ENCODE data around the gene KIRREL1. TPM values are rescaled to one million over a fixed set of nuclear protein-coding genes. Genes with fewer than 3 reads are reported as not detected.

KIRREL1 gene
- total and polyA plus RNA-seq, 2 experiments from 2014 or later, result 5.1 to 35.2 TPM

GRCh38 chr1:158084336-158084735 is 90.9 kb downstream of the KIRREL1 start:
- Histone ChIP-seq H3K4me2 (no peak overlapping the region), H3K4me1 (ENCODE audit: insufficient read depth) (no peaks in the 10 kb centered on the region), H3K36me3 (ENCODE audit: insufficient read depth) (peaks cover 9% of the 10 kb centered on the region; the same call in 1 of the 2 replicates), H3K9me2 (ENCODE audit: insufficient read depth) (no peaks in the 10 kb centered on the region), H3K27me3 (ENCODE audit: insufficient read depth) (no peaks in the 10 kb centered on the region), H4K20me1 (replicated peaks; ENCODE audit: insufficient read depth) (no peaks in the 10 kb centered on the region), H3K4me3 (no peak overlapping the region), H3F3A (replicated peaks; ENCODE audit: low read depth) (0 out of 2 replicates have a peak, but pooled peaks cover 2% of the 10 kb centered on the region), H3K79me2 (replicated peaks; ENCODE audit: insufficient read depth) (no peaks in the 10 kb centered on the region), H2AFZ (no peak overlapping the region), H3K27ac (ENCODE audit: low read depth) (no peak overlapping the region)
- peak in 1 of 2 experiments; percentile 31; a peak in 1 of 4 replicates for TF ChIP-seq CTCF (conservative IDR thresholded peaks at IDR 0.05; ENCODE audit: low read depth in 2 of 2)
- no peak for TF ChIP-seq POLR2AphosphoS5 (IDR thresholded peaks at IDR 0.05; ENCODE audit: low read depth)
- Mint-ChIP-seq H3K36me3 (ENCODE audit: low read depth) (peaks cover 65% of the 10 kb centered on the region), H3K9me3 (no peaks in the 10 kb centered on the region), H3K27ac (no peak overlapping the region), H3K27me3 (ENCODE audit: insufficient read depth, low read depth, poor library complexity) (peaks cover 11% of the 10 kb centered on the region), H3K4me1 (peaks cover 7% of the 10 kb centered on the region), H3K4me3 (no peak overlapping the region)
- DNase-seq (ENCODE audit: low spot score) (no peak), ATAC-seq (no peak)

GRCh38 chr1:158084747-158085146 is 91.3 kb downstream of the KIRREL1 start:
- H3K36me3 ChIP-seq (ENCODE audit: insufficient read depth), result 0 out of 2 replicates have a peak, but pooled peaks cover 9% of the 10 kb centered on the region
- peaks cover 64% of the 10 kb centered on the region for H3K36me3 Mint-ChIP-seq (ENCODE audit: low read depth)
- H3K27ac Mint-ChIP-seq, result no peak overlapping the region

More at GRCh38 chr1:158084747-158085146, 91.3 kb downstream of the KIRREL1 start:
- peaks cover 7% of the 10 kb centered on the region for H3K4me1 Mint-ChIP-seq
- H3K9me3 Mint-ChIP-seq, result no peaks in the 10 kb centered on the region
- no peak for DNase-seq (ENCODE audit: low spot score)
- TF ChIP-seq CTCF (conservative IDR thresholded peaks at IDR 0.05; ENCODE audit: low read depth in 2 of 2) (no peak), ZNF114 (CRISPR knock-in tag; IDR thresholded peaks at IDR 0.05) (no peak), NANOG (IDR thresholded peaks at IDR 0.05; ENCODE audit: borderline replicate concordance) (no peak)
- H3K4me3 Mint-ChIP-seq, result no peak overlapping the region
- no peak for ATAC-seq
- H4K20me1 ChIP-seq (replicated peaks; ENCODE audit: insufficient read depth), result no peaks in the 10 kb centered on the region
- H3K27ac ChIP-seq (ENCODE audit: low read depth), result no peak overlapping the region
- H3K79me2 ChIP-seq (replicated peaks; ENCODE audit: insufficient read depth), result no peaks in the 10 kb centered on the region
- H3F3A ChIP-seq (replicated peaks; ENCODE audit: low read depth), result 0 out of 2 replicates have a peak, but pooled peaks cover 2% of the 10 kb centered on the region
- H3K4me1 ChIP-seq (ENCODE audit: insufficient read depth), result no peaks in the 10 kb centered on the region
- no peaks in the 10 kb centered on the region for H3K9me2 ChIP-seq (ENCODE audit: insufficient read depth)
- no peak overlapping the region for H3K4me2 ChIP-seq
- H3K27me3 ChIP-seq (ENCODE audit: insufficient read depth), result no peaks in the 10 kb centered on the region
- no peak overlapping the region for H3K4me3 ChIP-seq
- H3K27me3 Mint-ChIP-seq (ENCODE audit: insufficient read depth, low read depth, poor library complexity), result peaks cover 13% of the 10 kb centered on the region
- H2AFZ ChIP-seq, result no peak overlapping the region

Data from GM23338 (cell line).